HEK293 (cell line): ENCODE results near the gene DNAH1.
"Not testable (repeated sequence)": the region's sequence is repeated elsewhere in the genome, so short reads cannot be mapped to it uniquely, and the experiment has no call there.

ENCODE experiments used
- KLF10 ChIP-seq: fragments of 450-650 bp; IDR thresholded peaks from 2 replicates; pipeline ENCODE4 v1.5.1; 2018; ENCODE audit warnings: missing biosample characterization, mild to moderate bottlenecking, missing genetic modification characterization
- TCF7L2 ChIP-seq: IDR thresholded peaks from 2 replicates; pipeline ENCODE4 v1.6.1; 2011; ENCODE audit warnings: low read depth, mild to moderate bottlenecking, inconsistent platforms, low read length, moderate library complexity, borderline replicate concordance
- YY1 ChIP-seq: fragments of 450-650 bp; formaldehyde crosslinking; IDR thresholded peaks from 2 replicates; pipeline ENCODE4 v1.5.1; 2018; ENCODE audit warnings: missing biosample characterization, missing genetic modification characterization
- ZFP3 ChIP-seq: fragments of 450-650 bp; formaldehyde crosslinking; IDR thresholded peaks from 2 replicates; pipeline ENCODE4 v1.5.1; 2016; ENCODE audit warnings: low read depth, missing biosample characterization, missing genetic modification characterization
- ZNF274 ChIP-seq, 2 experiments: fragments of 200-500 bp in 1 of 2; fragments of 450-650 bp in 1 of 2; sonication (Bioruptor generic) in 1 of 2; formaldehyde crosslinking in 1 of 2; IDR thresholded peaks; 2 replicates each; pipeline versions ENCODE4 v1.5.1 to v1.6.1; 2014 to 2016; ENCODE audit warnings: borderline replicate concordance in 1 of 2, inconsistent platforms in 1 of 2, low read length in 1 of 2, missing biosample characterization in 1 of 2, missing genetic modification characterization in 1 of 2
- ZNF292 ChIP-seq: fragments of 450-650 bp; formaldehyde crosslinking; IDR thresholded peaks from 2 replicates; pipeline ENCODE4 v1.5.1; 2016; ENCODE audit warnings: low read depth, missing biosample characterization, missing genetic modification characterization, borderline replicate concordance
- TF ChIP-seq, protein P1 (sequence below): fragments of 450-650 bp; formaldehyde crosslinking; IDR thresholded peaks from 2 replicates; pipeline ENCODE4 v1.5.1; 2016; ENCODE audit warnings: missing biosample characterization, missing genetic modification characterization
- TF ChIP-seq, protein P2 (sequence below): fragments of 450-650 bp; formaldehyde crosslinking; IDR thresholded peaks from 2 replicates; pipeline ENCODE4 v1.5.1; 2016; ENCODE audit warnings: missing biosample characterization, missing genetic modification characterization

DNA sequence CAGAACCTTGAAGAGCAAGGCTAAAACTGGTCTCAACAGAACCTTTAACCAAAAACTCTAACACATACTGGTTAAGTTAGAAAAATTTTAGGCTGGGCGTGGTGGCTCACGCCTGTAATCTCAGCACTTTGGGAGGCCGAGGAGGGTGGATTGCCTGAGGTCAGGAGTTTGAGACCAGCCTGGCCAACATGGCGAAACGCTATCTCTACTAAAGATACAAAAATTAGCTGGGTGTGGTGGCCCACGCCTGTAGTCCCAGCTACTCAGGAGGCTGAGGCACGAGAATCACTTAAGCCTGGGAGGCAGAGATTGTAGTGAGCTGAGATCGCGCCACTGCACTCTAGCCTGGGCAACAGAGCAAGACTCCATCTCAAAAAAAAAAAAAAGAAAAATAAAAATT is 43.9 kb upstream of the DNAH1 start:
- not testable (repeated sequence) for TF ChIP-seq ZFP3; ZNF274 (IDR thresholded peaks at IDR 0.05; ENCODE audit: low read length); ZNF274 (tag by site-specific recombination; IDR thresholded peaks at IDR 0.05; ENCODE audit: borderline replicate concordance); ZNF292 (tag by site-specific recombination); YY1 (tag by site-specific recombination); TCF7L2; KLF10 (tag by site-specific recombination)
- TF ChIP-seq, protein P1, sequence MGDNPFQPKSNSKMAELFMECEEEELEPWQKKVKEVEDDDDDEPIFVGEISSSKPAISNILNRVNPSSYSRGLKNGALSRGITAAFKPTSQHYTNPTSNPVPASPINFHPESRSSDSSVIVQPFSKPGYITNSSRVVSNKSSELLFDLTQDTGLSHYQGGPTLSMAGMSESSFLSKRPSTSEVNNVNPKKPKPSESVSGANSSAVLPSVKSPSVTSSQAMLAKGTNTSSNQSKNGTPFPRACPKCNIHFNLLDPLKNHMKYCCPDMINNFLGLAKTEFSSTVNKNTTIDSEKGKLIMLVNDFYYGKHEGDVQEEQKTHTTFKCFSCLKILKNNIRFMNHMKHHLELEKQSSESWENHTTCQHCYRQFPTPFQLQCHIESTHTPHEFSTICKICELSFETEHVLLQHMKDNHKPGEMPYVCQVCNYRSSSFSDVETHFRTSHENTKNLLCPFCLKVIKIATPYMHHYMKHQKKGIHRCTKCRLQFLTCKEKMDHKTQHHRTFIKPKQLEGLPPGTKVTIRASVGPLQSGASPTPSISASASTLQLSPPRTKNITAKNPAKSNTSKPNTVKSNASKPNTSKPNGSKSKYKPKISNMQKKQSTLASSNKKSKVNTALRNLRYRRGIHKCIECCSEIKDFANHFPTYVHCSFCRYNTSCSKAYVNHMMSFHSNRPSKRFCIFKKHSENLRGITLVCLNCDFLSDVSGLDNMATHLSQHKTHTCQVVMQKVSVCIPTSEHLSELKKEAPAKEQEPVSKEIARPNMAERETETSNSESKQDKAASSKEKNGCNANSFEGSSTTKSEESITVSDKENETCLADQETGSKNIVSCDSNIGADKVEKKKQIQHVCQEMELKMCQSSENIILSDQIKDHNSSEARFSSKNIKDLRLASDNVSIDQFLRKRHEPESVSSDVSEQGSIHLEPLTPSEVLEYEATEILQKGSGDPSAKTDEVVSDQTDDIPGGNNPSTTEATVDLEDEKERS (tag by site-specific recombination), result not testable (repeated sequence)
- TF ChIP-seq, protein P2, sequence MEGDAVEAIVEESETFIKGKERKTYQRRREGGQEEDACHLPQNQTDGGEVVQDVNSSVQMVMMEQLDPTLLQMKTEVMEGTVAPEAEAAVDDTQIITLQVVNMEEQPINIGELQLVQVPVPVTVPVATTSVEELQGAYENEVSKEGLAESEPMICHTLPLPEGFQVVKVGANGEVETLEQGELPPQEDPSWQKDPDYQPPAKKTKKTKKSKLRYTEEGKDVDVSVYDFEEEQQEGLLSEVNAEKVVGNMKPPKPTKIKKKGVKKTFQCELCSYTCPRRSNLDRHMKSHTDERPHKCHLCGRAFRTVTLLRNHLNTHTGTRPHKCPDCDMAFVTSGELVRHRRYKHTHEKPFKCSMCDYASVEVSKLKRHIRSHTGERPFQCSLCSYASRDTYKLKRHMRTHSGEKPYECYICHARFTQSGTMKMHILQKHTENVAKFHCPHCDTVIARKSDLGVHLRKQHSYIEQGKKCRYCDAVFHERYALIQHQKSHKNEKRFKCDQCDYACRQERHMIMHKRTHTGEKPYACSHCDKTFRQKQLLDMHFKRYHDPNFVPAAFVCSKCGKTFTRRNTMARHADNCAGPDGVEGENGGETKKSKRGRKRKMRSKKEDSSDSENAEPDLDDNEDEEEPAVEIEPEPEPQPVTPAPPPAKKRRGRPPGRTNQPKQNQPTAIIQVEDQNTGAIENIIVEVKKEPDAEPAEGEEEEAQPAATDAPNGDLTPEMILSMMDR (tag by site-specific recombination), result not testable (repeated sequence)
